ENCODE data around the gene PLCG2. TPM values are rescaled to one million over a fixed set of nuclear protein-coding genes. Genes with fewer than 3 reads are reported as not detected.

The PLCG2 gene
- polyA plus RNA-seq, 1 donor from 2014 or later, result not detected

DNA sequence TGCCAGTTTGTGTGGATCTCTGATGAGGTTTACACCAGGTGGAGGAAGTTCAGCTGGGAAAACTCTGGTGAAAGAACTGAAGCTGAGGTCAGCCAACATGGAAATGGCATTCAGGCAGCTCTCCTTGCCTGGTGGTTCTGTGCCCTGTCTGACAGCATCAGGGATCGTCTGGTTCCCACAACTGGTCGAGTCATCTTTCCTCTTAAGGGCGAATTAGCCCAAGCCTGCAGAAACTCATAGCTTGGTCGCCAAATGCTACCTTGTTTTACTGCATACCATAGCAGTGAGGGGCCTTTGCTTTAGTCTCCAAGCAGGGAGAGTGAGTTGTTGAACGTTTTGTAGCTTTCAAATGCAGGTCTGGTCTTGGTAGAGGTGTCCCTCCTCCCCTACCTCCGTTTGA lies 7.2 kb downstream of the PLCG2 start:
- Histone ChIP-seq H2AFZ (ENCODE audit: low read depth, low read length) (no peak overlapping the region), H3K4me2 (ENCODE audit: low read length) (no peak overlapping the region), H3F3A (ENCODE audit: insufficient read depth, low read length, poor library complexity, severe bottlenecking) (no peaks in the 10 kb centered on the region), H3K9me2 (ENCODE audit: insufficient read depth, low read length) (no peaks in the 10 kb centered on the region), H3K79me2 (replicated peaks; ENCODE audit: insufficient read depth, low read length) (no peaks in the 10 kb centered on the region), H3K27ac (ENCODE audit: low read length) (no peak overlapping the region), H3K27me3 (ENCODE audit: insufficient read depth, low read depth, low read length) (peaks cover 2% of the 10 kb centered on the region), H4K20me1 (ENCODE audit: insufficient read depth) (no peaks in the 10 kb centered on the region), H3K9ac (ENCODE audit: low read length) (no peak overlapping the region), H3K9me3 (ENCODE audit: low read length) (no peaks in the 10 kb centered on the region), H3K4me3 (ENCODE audit: low read length) (no peak overlapping the region), H3K36me3 (ENCODE audit: insufficient read depth, low read length) (no peaks in the 10 kb centered on the region)
- TF ChIP-seq, protein P1, sequence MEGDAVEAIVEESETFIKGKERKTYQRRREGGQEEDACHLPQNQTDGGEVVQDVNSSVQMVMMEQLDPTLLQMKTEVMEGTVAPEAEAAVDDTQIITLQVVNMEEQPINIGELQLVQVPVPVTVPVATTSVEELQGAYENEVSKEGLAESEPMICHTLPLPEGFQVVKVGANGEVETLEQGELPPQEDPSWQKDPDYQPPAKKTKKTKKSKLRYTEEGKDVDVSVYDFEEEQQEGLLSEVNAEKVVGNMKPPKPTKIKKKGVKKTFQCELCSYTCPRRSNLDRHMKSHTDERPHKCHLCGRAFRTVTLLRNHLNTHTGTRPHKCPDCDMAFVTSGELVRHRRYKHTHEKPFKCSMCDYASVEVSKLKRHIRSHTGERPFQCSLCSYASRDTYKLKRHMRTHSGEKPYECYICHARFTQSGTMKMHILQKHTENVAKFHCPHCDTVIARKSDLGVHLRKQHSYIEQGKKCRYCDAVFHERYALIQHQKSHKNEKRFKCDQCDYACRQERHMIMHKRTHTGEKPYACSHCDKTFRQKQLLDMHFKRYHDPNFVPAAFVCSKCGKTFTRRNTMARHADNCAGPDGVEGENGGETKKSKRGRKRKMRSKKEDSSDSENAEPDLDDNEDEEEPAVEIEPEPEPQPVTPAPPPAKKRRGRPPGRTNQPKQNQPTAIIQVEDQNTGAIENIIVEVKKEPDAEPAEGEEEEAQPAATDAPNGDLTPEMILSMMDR (IDR thresholded peaks at IDR 0.05; ENCODE audit: poor library complexity, severe bottlenecking), result no peak
- TF ChIP-seq RAD21 (conservative IDR thresholded peaks at IDR 0.05), result no peak
- no peak for TF ChIP-seq EP300 (conservative IDR thresholded peaks at IDR 0.05; ENCODE audit: poor library complexity, severe bottlenecking)
- TF ChIP-seq SMC3 (conservative IDR thresholded peaks at IDR 0.05; ENCODE audit: poor library complexity), result no peak
- TF ChIP-seq EZH2 (IDR thresholded peaks at IDR 0.05; ENCODE audit: borderline replicate concordance, insufficient read depth, low read length, poor library complexity, severe bottlenecking), result no peak
- no peak for TF ChIP-seq TAF1 (IDR thresholded peaks at IDR 0.05; ENCODE audit: low read depth)
- TF ChIP-seq, protein P2, sequence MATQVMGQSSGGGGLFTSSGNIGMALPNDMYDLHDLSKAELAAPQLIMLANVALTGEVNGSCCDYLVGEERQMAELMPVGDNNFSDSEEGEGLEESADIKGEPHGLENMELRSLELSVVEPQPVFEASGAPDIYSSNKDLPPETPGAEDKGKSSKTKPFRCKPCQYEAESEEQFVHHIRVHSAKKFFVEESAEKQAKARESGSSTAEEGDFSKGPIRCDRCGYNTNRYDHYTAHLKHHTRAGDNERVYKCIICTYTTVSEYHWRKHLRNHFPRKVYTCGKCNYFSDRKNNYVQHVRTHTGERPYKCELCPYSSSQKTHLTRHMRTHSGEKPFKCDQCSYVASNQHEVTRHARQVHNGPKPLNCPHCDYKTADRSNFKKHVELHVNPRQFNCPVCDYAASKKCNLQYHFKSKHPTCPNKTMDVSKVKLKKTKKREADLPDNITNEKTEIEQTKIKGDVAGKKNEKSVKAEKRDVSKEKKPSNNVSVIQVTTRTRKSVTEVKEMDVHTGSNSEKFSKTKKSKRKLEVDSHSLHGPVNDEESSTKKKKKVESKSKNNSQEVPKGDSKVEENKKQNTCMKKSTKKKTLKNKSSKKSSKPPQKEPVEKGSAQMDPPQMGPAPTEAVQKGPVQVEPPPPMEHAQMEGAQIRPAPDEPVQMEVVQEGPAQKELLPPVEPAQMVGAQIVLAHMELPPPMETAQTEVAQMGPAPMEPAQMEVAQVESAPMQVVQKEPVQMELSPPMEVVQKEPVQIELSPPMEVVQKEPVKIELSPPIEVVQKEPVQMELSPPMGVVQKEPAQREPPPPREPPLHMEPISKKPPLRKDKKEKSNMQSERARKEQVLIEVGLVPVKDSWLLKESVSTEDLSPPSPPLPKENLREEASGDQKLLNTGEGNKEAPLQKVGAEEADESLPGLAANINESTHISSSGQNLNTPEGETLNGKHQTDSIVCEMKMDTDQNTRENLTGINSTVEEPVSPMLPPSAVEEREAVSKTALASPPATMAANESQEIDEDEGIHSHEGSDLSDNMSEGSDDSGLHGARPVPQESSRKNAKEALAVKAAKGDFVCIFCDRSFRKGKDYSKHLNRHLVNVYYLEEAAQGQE (IDR thresholded peaks at IDR 0.05; ENCODE audit: borderline replicate concordance), result no peak
- no peak for TF ChIP-seq MXI1 (conservative IDR thresholded peaks at IDR 0.05; ENCODE audit: poor library complexity, severe bottlenecking)
- TF ChIP-seq POLR2AphosphoS5 (IDR thresholded peaks at IDR 0.05), result no peak

DNA sequence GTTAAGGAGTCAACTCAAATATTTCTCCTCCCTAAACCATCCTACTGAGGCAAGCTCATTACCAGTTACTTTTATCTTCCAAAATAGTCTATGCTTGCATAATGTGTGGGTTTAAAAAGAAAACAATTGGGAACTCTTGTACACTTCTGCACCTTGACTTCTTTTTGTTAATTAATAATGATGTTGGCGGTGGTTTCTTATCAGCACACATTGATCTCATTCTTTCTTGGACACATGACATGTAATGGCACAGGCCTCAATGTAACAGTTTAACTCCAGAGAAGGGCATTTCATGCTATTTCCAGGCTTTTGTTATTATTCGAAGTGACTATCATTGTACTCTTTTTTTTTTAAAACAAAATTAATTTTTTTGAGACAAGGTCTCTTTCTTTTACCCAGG lies 7.8 kb downstream of the PLCG2 start:
- H3K27ac ChIP-seq (ENCODE audit: low read length), result no peak overlapping the region
- H3K4me2 ChIP-seq (ENCODE audit: low read length), result no peak overlapping the region
- no peaks in the 10 kb centered on the region for H3K27me3 ChIP-seq (ENCODE audit: insufficient read depth, low read depth, low read length)
- no peaks in the 10 kb centered on the region for H3K36me3 ChIP-seq (ENCODE audit: insufficient read depth, low read length)
- no peaks in the 10 kb centered on the region for H4K20me1 ChIP-seq (ENCODE audit: insufficient read depth)
- no peak overlapping the region for H3K4me3 ChIP-seq (ENCODE audit: low read length)
- no peaks in the 10 kb centered on the region for H3K9me3 ChIP-seq (ENCODE audit: low read length)
- H2AFZ ChIP-seq (ENCODE audit: low read depth, low read length), result no peak overlapping the region
- H3K9me2 ChIP-seq (ENCODE audit: insufficient read depth, low read length), result no peaks in the 10 kb centered on the region
- H3K79me2 ChIP-seq (replicated peaks; ENCODE audit: insufficient read depth, low read length), result no peaks in the 10 kb centered on the region
- H3K9ac ChIP-seq (ENCODE audit: low read length), result no peak overlapping the region
- no peaks in the 10 kb centered on the region for H3F3A ChIP-seq (ENCODE audit: insufficient read depth, low read length, poor library complexity, severe bottlenecking)
- no peak for TF ChIP-seq MXI1 (conservative IDR thresholded peaks at IDR 0.05; ENCODE audit: poor library complexity, severe bottlenecking)

DNA sequence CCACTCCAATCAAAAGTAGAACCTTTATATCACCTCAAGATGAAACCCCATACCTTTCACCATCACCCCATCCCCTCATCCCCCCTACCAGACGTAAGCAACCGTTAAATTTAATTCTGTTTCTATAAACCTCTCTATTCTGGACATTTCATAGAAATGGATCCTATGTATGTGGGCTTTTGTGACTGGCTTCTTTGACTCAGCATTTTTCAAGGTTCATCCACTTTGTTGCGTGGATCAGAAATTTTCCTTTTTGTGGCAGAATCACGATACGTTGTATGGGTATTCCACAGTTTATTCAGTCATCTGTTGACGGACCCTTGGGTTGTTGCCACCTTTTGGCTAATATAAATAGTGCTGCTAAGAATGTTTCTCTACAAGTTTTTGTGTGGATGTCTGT lies 8.6 kb downstream of the PLCG2 start:
- no peak overlapping the region for H3K4me2 ChIP-seq (ENCODE audit: low read length)
- H3K9me3 ChIP-seq (ENCODE audit: low read length), result no peaks in the 10 kb centered on the region
- no peak overlapping the region for H3K4me3 ChIP-seq (ENCODE audit: low read length)
- no peaks in the 10 kb centered on the region for H3K79me2 ChIP-seq (replicated peaks; ENCODE audit: insufficient read depth, low read length)
- H3K36me3 ChIP-seq (ENCODE audit: insufficient read depth, low read length), result no peaks in the 10 kb centered on the region
- H4K20me1 ChIP-seq (ENCODE audit: insufficient read depth), result no peaks in the 10 kb centered on the region
- no peaks in the 10 kb centered on the region for H3K9me2 ChIP-seq (ENCODE audit: insufficient read depth, low read length)
- H3K9ac ChIP-seq (ENCODE audit: low read length), result no peak overlapping the region
- no peaks in the 10 kb centered on the region for H3K27me3 ChIP-seq (ENCODE audit: insufficient read depth, low read depth, low read length)
- H3F3A ChIP-seq (ENCODE audit: insufficient read depth, low read length, poor library complexity, severe bottlenecking), result no peaks in the 10 kb centered on the region
- TF ChIP-seq TAF1 (IDR thresholded peaks at IDR 0.05; ENCODE audit: low read depth) (no peak), MXI1 (conservative IDR thresholded peaks at IDR 0.05; ENCODE audit: poor library complexity, severe bottlenecking) (no peak), EZH2 (IDR thresholded peaks at IDR 0.05; ENCODE audit: borderline replicate concordance, insufficient read depth, low read length, poor library complexity, severe bottlenecking) (no peak), POLR2AphosphoS5 (IDR thresholded peaks at IDR 0.05) (no peak), RAD21 (conservative IDR thresholded peaks at IDR 0.05) (no peak)
- TF ChIP-seq, protein P2 (IDR thresholded peaks at IDR 0.05; ENCODE audit: borderline replicate concordance), result no peak
- TF ChIP-seq, protein P1 (IDR thresholded peaks at IDR 0.05; ENCODE audit: poor library complexity, severe bottlenecking), result no peak
- H2AFZ ChIP-seq (ENCODE audit: low read depth, low read length), result no peak overlapping the region
- no peak overlapping the region for H3K27ac ChIP-seq (ENCODE audit: low read length)
